HG03064 (cell line): ENCODE measurements around the gene NKX2-1.
"Not testable (repeated sequence)": the region's sequence is repeated elsewhere in the genome, so short reads cannot be mapped to it uniquely, and the experiment has no call there.

ENCODE experiments used
- ATAC-seq: cut with Tn5 transposase; IDR thresholded peaks from one replicate; pipeline ENCODE4 v1.9.1; 2021; ENCODE audit warnings: low read depth; ENCODE audit not compliant: unreplicated experiment

NKX2-1 gene

GRCh38 chr14:36506732-36507614 lies 13.1 kb downstream of the NKX2-1 start:
- ATAC-seq, result no peak

DNA sequence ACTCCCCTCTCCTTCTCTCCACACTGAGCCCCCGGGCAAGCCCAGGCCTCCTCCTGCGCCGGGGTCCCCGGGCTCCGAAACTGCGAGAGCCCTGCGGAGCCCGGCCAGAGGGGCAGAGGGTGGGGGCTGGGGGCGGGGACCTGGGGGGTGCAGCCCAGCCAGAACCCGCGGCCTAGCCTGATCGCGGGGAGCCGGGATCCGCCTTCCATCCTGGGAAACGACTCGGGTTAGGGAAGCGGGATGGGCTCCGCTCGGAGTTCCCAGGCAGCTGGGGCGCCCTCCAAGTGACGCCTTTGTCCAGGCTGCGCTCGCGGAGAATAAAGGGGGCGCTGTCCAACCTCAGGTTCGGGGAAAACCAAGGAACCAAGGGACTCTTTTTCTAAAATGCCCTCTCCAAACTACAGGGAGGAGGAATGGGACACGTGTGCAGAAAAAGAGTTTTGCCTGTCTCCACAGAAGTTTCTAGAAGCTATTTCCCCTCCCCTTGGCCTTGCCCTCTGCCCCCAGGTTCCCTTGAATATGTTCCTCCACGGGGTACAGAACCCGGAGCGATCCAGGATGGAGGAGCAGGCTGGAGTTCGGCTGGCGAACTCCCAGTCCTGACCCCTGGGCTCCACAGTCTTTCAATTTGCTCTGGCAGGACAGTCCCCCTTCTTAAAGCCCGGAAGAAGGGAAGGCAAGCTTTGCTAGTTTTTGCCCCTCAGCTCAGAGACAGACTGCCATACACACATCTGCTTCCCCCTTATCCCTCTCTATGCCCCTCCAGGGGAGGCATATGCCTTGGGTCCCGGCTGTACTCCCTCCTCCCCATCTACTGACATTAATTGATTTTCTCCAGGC lies 13.9 kb downstream of the NKX2-1 start:
- no peak for ATAC-seq

GRCh38 chr14:36505181-36505815 lies 14.7 kb downstream of the NKX2-1 start:
- no peak for ATAC-seq

DNA sequence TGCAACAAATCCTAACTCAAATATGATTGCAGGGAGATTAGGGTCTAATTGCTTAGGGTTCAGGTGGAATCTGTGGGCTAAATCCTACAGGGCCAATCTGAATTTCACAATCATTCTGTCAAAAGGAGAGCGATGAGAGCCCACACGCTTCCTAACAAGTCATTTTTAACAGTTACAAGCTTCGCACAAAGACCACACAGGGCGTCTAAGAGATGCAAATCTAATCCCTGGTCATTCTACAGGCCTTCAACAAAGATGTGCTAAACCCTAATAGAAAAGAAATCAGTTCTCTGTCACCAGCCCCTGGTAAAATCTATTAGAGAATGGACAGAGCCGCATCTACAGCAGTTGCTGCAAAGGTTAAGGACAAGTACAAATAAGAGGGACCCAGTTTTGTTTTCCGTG lies 15.3 kb downstream of the NKX2-1 start:
- ATAC-seq, result no peak

- no peak for ATAC-seq
Measured at GRCh38 chr14:36503771-36504741, 16.0 kb downstream of the NKX2-1 start.

DNA sequence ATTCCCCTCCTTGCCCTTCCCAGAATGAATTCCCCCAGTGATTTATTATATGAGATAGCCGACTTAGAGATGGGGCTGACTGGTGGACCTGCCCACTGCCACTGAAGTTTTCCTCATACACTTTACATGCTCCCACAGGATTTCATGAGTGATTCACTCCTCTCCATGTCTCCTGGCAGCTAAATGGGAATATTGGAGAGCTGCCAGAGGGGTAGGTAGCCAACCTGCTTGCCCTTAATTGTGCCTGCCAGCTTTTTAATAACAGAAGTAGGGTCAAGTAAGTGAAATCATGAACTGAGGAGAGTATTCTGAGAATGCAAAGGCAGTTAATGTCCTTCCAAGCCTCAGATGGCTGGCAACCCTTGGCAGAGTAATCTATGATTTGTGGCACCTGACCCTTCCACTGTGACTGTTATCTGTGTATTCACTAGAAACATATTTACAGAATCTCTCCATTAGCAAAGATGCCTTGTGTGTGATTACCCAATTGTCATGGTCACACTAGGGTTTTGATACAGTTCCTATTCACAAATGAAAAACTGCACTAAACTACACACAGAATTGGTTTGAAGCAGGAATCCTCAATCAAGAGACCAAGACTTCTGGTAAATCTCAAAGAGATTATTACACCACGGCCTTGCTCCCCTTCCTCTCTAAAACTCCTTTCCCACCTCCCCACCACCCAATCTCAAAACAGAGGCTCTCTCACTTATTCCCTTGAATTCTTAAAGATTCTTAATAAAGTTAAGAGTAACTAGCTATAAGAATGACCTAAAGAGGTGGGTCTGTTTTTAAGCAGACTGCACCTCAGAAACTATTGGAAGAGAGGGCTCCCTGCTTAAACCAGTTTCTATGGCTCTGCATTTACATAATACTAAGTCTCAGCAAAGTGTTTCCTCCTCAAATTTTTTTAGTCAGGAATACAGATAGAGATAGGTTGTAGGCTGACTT lies 17.2 kb downstream of the NKX2-1 start:
- no peak for ATAC-seq

DNA sequence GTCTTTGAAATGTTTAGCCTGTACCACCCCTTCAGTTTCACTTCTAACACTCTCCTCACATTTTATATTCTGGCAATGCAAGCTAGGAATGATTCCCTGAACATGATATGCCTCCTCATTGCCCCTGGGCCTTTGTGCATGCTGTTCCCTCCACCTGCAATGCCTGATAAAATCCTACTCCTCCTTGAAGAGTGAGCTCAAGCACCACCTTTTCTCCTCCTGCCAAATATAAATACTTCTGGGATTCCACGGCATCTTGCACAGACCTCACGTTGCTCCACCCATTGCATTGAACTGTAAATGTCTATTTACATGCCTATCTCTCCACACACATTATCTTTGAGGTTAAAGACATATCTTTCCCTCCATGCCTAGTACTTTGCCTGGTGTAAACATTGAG lies 21.1 kb downstream of the NKX2-1 start:
- ATAC-seq, result no peak

DNA sequence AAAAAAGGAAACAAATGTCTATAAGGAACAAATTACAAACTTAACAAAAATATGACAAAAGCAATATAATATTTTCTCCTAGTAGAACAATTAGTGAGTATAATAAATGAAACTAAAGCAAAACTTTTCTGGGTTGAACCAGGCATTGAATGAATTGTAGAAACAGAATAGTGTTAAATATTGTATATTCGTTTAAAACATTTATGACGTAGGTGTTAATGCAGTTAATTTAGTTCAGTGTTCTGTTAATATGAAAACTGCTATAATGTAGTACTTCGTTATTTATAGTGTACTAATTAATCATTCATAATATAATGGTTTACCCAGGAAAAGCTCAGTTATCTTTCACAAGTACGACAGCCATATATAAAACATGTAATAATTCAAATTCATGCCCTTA lies 23.7 kb downstream of the NKX2-1 start:
- ATAC-seq, result no peak

DNA sequence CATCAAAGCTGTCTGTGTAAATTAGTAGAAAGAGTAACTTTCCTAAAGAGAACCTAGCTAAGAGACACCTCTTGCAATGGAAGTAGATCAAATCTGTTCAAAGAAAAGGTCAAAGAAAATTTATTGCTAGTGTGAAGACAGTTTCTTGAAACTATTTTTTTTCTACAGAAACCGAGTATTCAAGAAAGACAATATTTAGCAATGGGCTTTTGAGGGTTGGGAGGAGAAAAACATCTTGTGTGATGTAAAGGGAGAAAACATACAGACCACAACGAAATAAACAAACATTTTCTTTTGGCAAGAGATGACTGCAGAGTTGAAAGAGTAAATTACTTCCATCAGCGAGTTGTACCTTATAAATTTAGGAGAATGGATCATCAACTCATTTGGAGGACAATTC lies 24.4 kb downstream of the NKX2-1 start:
- no peak for ATAC-seq

GRCh38 chr14:36493761-36494160 lies 26.3 kb downstream of the NKX2-1 start:
- no peak for ATAC-seq

GRCh38 chr14:36485773-36486172 lies 34.3 kb downstream of the NKX2-1 start:
- no peak for ATAC-seq

GRCh38 chr14:36479344-36479743 lies 40.7 kb downstream of the NKX2-1 start:
- ATAC-seq, result no peak

GRCh38 chr14:36478782-36479181 lies 41.2 kb downstream of the NKX2-1 start:
- no peak for ATAC-seq

DNA sequence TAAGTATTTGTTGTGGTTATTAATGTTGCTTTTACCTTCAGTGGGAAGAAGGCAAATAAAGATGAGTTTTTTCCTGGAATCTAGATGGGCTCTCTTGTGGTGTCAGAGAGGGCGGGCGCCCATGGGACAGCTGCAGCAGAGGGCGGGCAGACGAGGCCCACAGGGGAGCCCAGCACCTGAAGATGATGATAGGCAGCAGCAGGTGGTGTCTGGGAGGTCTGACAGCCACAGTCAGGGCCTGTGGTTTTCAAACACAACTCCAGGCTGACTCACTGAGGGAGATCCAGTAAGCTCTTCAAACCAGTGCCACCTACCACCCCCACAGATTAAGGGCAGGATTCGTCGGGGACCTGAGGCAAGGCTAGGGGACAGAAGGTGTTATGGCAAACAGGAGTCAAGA lies 42.8 kb downstream of the NKX2-1 start:
- ATAC-seq, result no peak

DNA sequence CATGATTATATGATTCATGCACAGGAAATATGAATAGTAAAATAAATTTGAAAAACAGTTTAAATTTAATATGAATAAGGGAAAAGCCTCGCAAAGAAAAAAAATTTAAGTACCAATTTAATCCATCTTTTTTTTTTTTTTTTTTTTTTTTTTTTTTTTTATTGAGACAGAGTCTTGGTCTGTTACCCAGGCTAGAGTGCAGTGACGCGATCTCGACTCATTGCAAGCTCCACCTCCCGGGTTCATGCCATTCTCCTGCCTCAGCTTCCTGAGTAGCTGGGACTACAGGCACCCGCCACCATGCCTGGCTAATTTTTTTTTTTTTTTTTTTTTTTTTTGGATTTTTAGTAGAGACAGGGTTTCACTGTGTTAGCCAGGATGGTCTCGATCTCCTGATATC lies 44.0 kb downstream of the NKX2-1 start:
- not testable (repeated sequence) for ATAC-seq

- ATAC-seq, result no peak
Measured at GRCh38 chr14:36474593-36474992, 45.4 kb downstream of the NKX2-1 start.

DNA sequence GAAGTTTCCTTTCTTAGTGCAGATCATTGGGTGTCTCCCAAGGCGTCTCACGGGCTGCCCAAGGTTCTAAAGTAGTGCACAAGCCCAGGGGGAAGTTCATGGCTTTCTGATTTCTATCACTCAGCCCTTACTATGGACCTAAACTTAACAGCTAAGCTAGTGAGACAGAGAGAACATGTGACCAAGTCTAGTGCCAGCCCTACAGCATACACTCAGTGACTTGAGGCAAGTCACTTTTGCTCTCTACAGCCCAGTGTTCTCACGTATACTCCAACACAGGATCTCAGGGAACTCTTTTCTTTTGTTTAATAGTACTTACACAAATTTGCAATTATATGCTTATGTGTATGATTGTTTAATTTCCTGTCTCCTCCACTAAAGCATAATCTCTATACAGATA lies 48.6 kb downstream of the NKX2-1 start:
- ATAC-seq, result no peak

- ATAC-seq, result no peak
Measured at GRCh38 chr14:36467332-36467731, 52.7 kb downstream of the NKX2-1 start.
